ENCODE data around the gene IP6K3. TPM values are rescaled to one million over a fixed set of nuclear protein-coding genes. Genes with fewer than 3 reads are reported as not detected.

IP6K3 gene
- polyA plus RNA-seq, 1 donor (not counting 4 experiments of a cell fraction or from before 2014, with no cell fraction given), result not detected

DNA sequence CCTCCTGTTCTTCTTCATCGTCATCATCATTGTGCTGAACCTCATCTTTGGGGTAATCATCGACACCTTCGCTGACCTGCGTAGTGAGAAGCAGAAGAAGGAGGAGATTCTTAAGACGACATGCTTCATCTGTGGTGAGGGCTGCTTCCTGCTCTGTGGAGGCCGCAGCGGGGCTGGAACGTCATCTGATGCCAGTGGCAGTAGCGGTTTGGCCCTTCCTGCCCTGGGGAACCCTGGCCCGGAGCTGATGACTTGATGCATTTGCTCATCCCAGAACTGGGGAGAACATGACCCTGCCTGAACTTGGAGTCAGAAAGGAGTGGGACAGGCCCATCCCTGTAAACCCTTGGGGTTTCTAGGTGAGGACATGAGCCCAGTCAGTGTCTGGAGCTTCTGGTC is 53.9 kb downstream of the IP6K3 start:
- no peaks in the 10 kb centered on the region for H3K9me1 ChIP-seq (ENCODE audit: control insufficient read depth, extremely low read depth, insufficient read depth, low read length)
- dilution Hi-C loops (cut with MboI; ENCODE audit: extremely low pct_ligation_motif_present, low sequenced_read_pairs), result no loop called here
- H3K4me3 ChIP-seq (ENCODE audit: control insufficient read depth in 2 of 3, extremely low read depth in 1 of 3, insufficient read depth in 2 of 3, low read depth in 1 of 3, low read length in 3 of 3), result no peak overlapping the region
- H3K9ac ChIP-seq (ENCODE audit: control insufficient read depth, extremely low read depth, insufficient read depth, low read length), result no peak overlapping the region
- H3K4me2 ChIP-seq (ENCODE audit: control insufficient read depth, extremely low read depth, insufficient read depth, low read depth, low read length), result no peak overlapping the region
- DNase-seq (ENCODE audit: low read depth, low spot score) (no peak), FAIRE-seq (no peak)
- no peak for TF ChIP-seq EZH2 (IDR thresholded peaks at IDR 0.05; ENCODE audit: low read length)
- no peak for TF ChIP-seq CTCF (optimal IDR thresholded peaks at IDR 0.05 in 1 of 3, IDR thresholded peaks at IDR 0.05 in 1 of 3, conservative IDR thresholded peaks at IDR 0.05 in 1 of 3; ENCODE audit: extremely low read depth in 1 of 3, insufficient read depth in 2 of 3, low read length in 3 of 3)
- H3K36me3 ChIP-seq (ENCODE audit: control insufficient read depth in 2 of 2, extremely low read depth in 1 of 2, insufficient read depth in 2 of 2, low read length in 2 of 2), result peaks cover 60 to 76% of the 10 kb centered on the region in 2 experiments
- peaks cover 39% of the 10 kb centered on the region for H3K4me1 ChIP-seq (ENCODE audit: control insufficient read depth, extremely low read depth, insufficient read depth, low read length)
- H4K20me1 ChIP-seq (ENCODE audit: control insufficient read depth, extremely low read depth, insufficient read depth, low read length), result peaks cover 6% of the 10 kb centered on the region
- H3K27ac ChIP-seq (ENCODE audit: control insufficient read depth, insufficient read depth, low read length), result no peak overlapping the region
- H3K79me2 ChIP-seq (ENCODE audit: control insufficient read depth, insufficient read depth, low read length), result no peaks in the 10 kb centered on the region
- H2AFZ ChIP-seq (ENCODE audit: control insufficient read depth, low read length), result no peak overlapping the region
- H3K27me3 ChIP-seq (ENCODE audit: control insufficient read depth, extremely low read depth, insufficient read depth, low read length), result no peaks in the 10 kb centered on the region
- H3K9me3 ChIP-seq (ENCODE audit: control insufficient read depth, low read depth, low read length), result no peaks in the 10 kb centered on the region

DNA sequence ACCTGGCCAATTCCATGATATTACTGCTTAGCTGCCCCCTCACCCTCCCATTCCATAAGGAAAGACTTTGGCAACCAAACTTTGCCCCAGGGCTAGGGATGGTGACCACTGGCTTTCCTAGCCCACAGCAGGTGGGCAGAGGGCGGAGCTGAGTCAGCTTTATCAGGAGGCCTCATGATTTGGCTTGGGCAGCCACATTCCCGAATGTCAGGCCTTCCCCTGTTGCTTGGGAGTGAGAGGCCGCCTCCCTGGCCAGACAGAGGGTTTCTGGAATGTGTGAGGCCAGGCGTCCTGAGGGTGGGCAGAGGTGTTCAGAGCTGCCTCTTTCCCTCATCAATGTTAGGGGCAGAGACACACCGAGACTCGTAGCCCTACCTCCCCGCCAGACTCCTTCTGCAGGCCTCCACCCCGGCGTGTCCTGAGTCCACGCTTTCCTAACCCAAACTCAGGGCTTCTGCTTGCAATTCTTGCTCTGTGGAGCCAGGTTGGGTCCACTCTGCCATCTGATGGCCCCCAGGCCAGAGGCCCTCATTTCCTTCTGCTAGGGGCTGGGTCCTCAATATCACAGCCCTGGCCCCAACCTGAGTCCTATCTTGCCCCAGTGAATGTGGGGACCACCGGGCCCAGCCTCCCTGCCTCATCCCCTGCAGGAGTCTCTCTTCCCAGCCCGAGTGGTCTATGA is 54.5 kb downstream of the IP6K3 start:
- H3K4me1 ChIP-seq (ENCODE audit: control insufficient read depth, extremely low read depth, insufficient read depth, low read length), result peaks cover 38% of the 10 kb centered on the region
- TF ChIP-seq CTCF (optimal IDR thresholded peaks at IDR 0.05 in 1 of 3, IDR thresholded peaks at IDR 0.05 in 1 of 3, conservative IDR thresholded peaks at IDR 0.05 in 1 of 3; ENCODE audit: extremely low read depth in 1 of 3, insufficient read depth in 2 of 3, low read length in 3 of 3) (no peak), EZH2 (IDR thresholded peaks at IDR 0.05; ENCODE audit: low read length) (no peak)
- H3K9ac ChIP-seq (ENCODE audit: control insufficient read depth, extremely low read depth, insufficient read depth, low read length), result no peak overlapping the region

More for the DNA sequence above, 54.5 kb downstream of the IP6K3 start:
- no peaks in the 10 kb centered on the region for H3K79me2 ChIP-seq (ENCODE audit: control insufficient read depth, insufficient read depth, low read length)
- dilution Hi-C loops (cut with MboI; ENCODE audit: extremely low pct_ligation_motif_present, low sequenced_read_pairs), result no loop called here
- no peak overlapping the region for H2AFZ ChIP-seq (ENCODE audit: control insufficient read depth, low read length)
- DNase-seq (ENCODE audit: low read depth, low spot score) (no peak), FAIRE-seq (no peak)
- no peak overlapping the region for H3K4me2 ChIP-seq (ENCODE audit: control insufficient read depth, extremely low read depth, insufficient read depth, low read depth, low read length)
- no peak overlapping the region for H3K4me3 ChIP-seq (ENCODE audit: control insufficient read depth in 2 of 3, extremely low read depth in 1 of 3, insufficient read depth in 2 of 3, low read depth in 1 of 3, low read length in 3 of 3)
- no peaks in the 10 kb centered on the region for H3K9me1 ChIP-seq (ENCODE audit: control insufficient read depth, extremely low read depth, insufficient read depth, low read length)
- H3K36me3 ChIP-seq (ENCODE audit: control insufficient read depth in 2 of 2, extremely low read depth in 1 of 2, insufficient read depth in 2 of 2, low read length in 2 of 2), result peaks cover 57 to 72% of the 10 kb centered on the region in 2 experiments
- H3K9me3 ChIP-seq (ENCODE audit: control insufficient read depth, low read depth, low read length), result no peaks in the 10 kb centered on the region
- peaks cover 6% of the 10 kb centered on the region for H4K20me1 ChIP-seq (ENCODE audit: control insufficient read depth, extremely low read depth, insufficient read depth, low read length)
- H3K27ac ChIP-seq (ENCODE audit: control insufficient read depth, insufficient read depth, low read length), result no peak overlapping the region
- no peaks in the 10 kb centered on the region for H3K27me3 ChIP-seq (ENCODE audit: control insufficient read depth, extremely low read depth, insufficient read depth, low read length)

Data from keratinocyte (primary cell).